SH-SY5Y (cell line): Measurements from ENCODE around the gene LMNB1.

ENCODE experiments used
- GATA2 ChIP-seq: IDR thresholded peaks from 2 replicates; pipeline ENCODE4 v1.6.1; 2011; ENCODE audit warnings: mild to moderate bottlenecking, low read depth, low read length
- GATA3 ChIP-seq: IDR thresholded peaks from 2 replicates; pipeline ENCODE4 v1.6.1; 2011; ENCODE audit warnings: low read depth, mild to moderate bottlenecking, low read length, moderate library complexity

DNA sequence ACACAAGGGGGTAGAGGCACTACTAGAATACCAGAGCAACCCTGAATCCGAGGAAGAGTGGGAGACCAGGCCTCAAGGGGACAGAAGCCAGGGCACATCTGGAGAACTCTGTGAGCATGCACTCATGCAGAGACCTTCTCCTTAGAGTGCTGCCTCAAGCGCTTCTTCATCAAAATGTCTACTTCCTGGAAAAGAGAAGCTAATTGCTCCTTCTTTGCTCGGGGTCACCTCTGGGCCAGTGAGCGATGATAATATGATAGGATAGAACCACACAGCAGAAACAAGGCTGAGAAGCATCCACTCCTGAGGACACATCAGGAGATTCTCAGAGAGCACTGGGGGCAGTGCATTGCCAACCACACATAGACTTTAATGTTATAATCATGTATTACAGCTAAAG, 23.7 kb upstream of the LMNB1 start:
- TF ChIP-seq GATA2 (no peak), GATA3 (no peak)
